ENCODE results near the gene CENPP. TPM values are rescaled to one million over a fixed set of nuclear protein-coding genes. Genes with fewer than 3 reads are reported as not detected.

CENPP gene
- total and polyA plus RNA-seq, 8 donors = 0.46 to 2.7 (median 1.9) TPM

DNA sequence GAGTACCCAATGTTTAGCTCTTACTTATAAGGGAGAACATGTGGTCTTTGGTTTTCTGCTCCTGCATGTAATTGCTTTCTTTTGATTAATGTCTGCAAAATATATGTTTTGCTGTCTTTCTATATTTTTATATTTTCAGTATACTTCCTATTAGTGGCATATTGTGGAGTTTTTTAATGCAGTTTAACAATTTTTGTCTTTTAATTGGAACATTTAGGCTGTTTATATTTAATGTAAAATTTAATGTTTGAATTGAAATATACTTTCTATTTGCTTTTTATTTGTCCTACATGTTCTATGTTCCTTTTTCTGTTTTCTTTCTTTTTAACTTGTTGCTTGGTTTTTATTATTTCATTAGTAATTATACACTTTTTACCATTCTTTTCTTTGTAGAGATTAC is 205.1 kb downstream of the CENPP start:
- Histone ChIP-seq H3K9me3 (no peaks in the 10 kb centered on the region), H3K4me1 (peaks cover 0 to 2% (median 0%) of the 10 kb centered on the region in 3 donors), H3K27ac (no peak overlapping the region), H3K36me3 (no peaks in the 10 kb centered on the region), H3K27me3 (no peaks in the 10 kb centered on the region), H3K4me3 (no peak overlapping the region)
- FAIRE-seq (no peak), DNase-seq (no peak), ATAC-seq (no peak)
- intact Hi-C loops (cut with DNase I) = no loop called here
- TF ChIP-seq, protein P1, sequence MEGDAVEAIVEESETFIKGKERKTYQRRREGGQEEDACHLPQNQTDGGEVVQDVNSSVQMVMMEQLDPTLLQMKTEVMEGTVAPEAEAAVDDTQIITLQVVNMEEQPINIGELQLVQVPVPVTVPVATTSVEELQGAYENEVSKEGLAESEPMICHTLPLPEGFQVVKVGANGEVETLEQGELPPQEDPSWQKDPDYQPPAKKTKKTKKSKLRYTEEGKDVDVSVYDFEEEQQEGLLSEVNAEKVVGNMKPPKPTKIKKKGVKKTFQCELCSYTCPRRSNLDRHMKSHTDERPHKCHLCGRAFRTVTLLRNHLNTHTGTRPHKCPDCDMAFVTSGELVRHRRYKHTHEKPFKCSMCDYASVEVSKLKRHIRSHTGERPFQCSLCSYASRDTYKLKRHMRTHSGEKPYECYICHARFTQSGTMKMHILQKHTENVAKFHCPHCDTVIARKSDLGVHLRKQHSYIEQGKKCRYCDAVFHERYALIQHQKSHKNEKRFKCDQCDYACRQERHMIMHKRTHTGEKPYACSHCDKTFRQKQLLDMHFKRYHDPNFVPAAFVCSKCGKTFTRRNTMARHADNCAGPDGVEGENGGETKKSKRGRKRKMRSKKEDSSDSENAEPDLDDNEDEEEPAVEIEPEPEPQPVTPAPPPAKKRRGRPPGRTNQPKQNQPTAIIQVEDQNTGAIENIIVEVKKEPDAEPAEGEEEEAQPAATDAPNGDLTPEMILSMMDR (IDR thresholded peaks at IDR 0.05) = no peak

DNA sequence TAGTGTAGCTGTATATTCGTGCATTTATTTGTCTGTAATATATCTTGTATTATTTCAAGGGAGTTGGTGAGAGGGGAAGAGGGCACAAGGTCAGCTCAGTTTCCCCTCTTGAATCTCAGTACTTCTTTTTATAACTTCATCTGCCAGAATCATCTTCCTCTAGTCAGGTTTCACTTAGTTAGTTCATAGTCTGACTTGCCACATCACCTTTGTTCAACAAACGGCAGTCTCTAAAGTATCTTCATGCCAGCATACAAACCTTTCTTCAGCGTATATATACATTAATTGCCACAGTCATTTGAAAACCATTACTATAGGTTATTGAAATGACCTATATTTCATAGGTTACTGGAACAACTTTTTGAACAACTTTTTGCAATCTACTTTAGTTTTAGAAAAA is 208.5 kb downstream of the CENPP start:
- no peaks in the 10 kb centered on the region for H3K36me3 ChIP-seq
- H3K9me3 ChIP-seq = no peaks in the 10 kb centered on the region
- no peaks in the 10 kb centered on the region for H3K27me3 ChIP-seq
- ATAC-seq = no peak
- intact Hi-C loops (cut with DNase I) = no loop called here
- H3K4me3 ChIP-seq = no peak overlapping the region
- 73 to 93% methylated on average over 3 of the region's 3 CpGs for WGBS, 2 donors
- TF ChIP-seq, protein P1 (IDR thresholded peaks at IDR 0.05) = no peak
- H3K27ac ChIP-seq = no peak overlapping the region
- no peak for FAIRE-seq
- H3K4me1 ChIP-seq = peaks cover 0 to 8% (median 7%) of the 10 kb centered on the region in 3 donors
- DNase-seq = no peak

DNA sequence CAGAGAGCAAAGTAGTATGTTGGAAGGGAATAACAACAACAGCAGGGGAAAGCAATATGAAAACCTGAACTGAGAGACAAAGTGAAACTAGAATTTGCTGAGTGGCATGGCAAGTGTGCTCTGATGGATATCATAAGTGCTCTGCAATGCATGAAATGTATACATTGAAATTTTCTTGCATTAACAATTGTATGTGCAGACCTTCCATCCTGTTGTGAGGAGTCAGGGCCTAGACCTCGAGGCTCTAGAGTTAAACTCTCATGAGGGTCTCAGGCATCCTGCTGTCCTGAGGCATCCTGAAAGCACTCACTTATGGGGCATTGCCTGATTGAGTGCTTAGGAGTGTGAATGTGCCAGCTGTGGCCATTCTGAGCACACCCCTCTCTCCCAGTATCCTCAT is 208.9 kb downstream of the CENPP start:
- Histone ChIP-seq H3K9me3 (no peaks in the 10 kb centered on the region), H3K4me3 (no peak overlapping the region), H3K27me3 (no peaks in the 10 kb centered on the region), H3K4me1 (peaks cover 0 to 8% (median 7%) of the 10 kb centered on the region in 3 donors), H3K36me3 (no peaks in the 10 kb centered on the region), H3K27ac (no peak overlapping the region)
- FAIRE-seq (no peak), DNase-seq (no peak), ATAC-seq (no peak)
- TF ChIP-seq, protein P1 (IDR thresholded peaks at IDR 0.05) = no peak
- 45 to 67% methylated on average over 1 of the region's 1 CpG for WGBS, 2 donors
- intact Hi-C loops (cut with DNase I) = no loop called here

DNA sequence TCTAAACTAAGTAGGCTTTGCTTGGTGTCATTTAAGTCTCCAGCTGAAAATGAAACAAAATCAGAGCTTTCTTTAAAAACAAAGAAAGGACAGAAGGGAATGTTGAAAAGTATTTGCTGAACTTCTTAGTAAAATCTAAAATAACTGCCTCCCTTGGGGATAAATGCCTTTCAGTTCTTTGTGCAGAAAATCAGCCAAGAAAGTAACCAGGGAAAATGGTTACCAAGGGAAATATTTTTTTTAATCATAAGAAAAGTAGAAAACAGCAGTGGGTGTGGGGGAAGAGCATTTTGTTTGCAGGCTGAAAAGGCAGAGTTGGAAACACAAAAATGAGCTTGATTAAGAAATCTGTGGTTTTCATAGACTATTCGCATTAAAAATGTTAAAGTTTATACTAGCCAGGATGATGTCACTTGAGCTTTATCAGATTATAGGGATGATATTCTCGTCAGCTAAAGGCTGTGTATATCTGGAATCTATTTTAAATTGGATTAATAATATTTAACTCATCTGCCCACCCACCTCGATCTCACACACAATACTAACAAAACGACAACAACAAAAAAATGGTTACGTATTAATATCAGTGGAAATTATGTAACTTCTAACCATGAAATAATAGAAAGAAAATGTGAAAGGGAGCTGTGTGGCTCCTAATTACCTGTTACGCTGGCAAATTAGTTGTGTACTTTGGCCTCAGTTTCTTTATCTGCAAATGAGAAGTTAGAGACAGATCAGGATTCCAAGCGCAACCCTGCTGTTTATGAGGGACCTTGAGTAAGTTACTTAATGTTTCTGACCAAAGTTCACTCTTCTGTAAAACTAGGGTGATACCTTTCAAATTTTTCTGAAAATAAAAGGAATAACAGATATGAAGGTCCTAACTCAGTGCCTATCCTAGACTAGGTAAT is 210.4 kb downstream of the CENPP start, which contains the start of gene ECM2:
Gene ECM2 (minus strand): TSS at position 51 of the 911 bp plus-strand sequence. CDS start 13,124 bp downstream, outside the sequence.
- FAIRE-seq (no peak), ATAC-seq (peak in 3 of 4 donors; percentile 29 to 47 (median 42)), DNase-seq (no peak)
- Histone ChIP-seq H3K9me3 (no peaks in the 10 kb centered on the region), H3K4me1 (peaks cover 0 to 8% (median 7%) of the 10 kb centered on the region in 3 donors), H3K27ac (peak within 1 kb of the TSS in 1 of 4 donors; percentile 7), H3K4me3 (peak within 1 kb of the TSS in 2 of 4 donors; percentile 19 to 25), H3K36me3 (no peaks in the 10 kb centered on the region), H3K27me3 (no peaks in the 10 kb centered on the region)
- TF ChIP-seq, protein P1 (IDR thresholded peaks at IDR 0.05) = no peak
- intact Hi-C loops (cut with DNase I) = no loop called here
- 20 to 32% methylated on average over 7 of the region's 7 CpGs for WGBS, 2 donors

DNA sequence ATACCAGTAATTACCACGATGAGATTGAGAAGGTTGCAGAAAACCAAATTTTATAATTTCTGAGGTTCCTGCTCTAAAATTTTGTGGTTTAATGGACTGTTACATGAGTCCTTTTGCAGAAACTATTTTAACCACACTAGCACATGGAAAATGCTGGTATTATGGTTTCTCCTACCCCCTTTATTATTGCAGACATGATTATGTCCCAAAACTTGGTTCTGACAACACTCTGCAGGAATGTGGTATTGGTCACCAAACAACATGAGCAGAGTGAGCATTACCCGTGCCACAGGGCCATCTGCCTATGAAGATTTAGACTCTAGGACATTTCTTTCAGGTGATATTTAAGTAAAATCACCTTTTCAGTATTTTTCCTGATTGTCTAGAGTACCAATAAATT is 212.8 kb downstream of the CENPP start:
- TF ChIP-seq, protein P1 (IDR thresholded peaks at IDR 0.05) = no peak
- intact Hi-C loops (cut with DNase I) = no loop called here
- Histone ChIP-seq H3K9me3 (no peaks in the 10 kb centered on the region), H3K36me3 (no peaks in the 10 kb centered on the region), H3K4me1 (peaks cover 0 to 8% (median 7%) of the 10 kb centered on the region in 3 donors), H3K27ac (no peak overlapping the region), H3K27me3 (no peaks in the 10 kb centered on the region), H3K4me3 (no peak overlapping the region)
- ATAC-seq (no peak), FAIRE-seq (no peak), DNase-seq (no peak)
- WGBS, 2 donors = 81 to 90% methylated on average over 2 of the region's 2 CpGs
